ENCODE data around the gene PRR14L.

- TF ChIP-seq POLR2A (IDR thresholded peaks at IDR 0.05; ENCODE audit: low read depth, low read length) = no peak
- TF ChIP-seq POLR2AphosphoS5 (IDR thresholded peaks at IDR 0.05; ENCODE audit: low read depth, low read length) = no peak
Measured at GRCh38 chr22:31639436-31640039, 110.4 kb downstream of the PRR14L start.
